HepG2 (cell line): ENCODE measurements around the gene CNGA3. TPM values are rescaled to one million over a fixed set of nuclear protein-coding genes. Genes with fewer than 3 reads are reported as not detected.

Experiments used
- ATAC-seq: fragments of 200-7000 bp; cut with Tn5 transposase; 3 replicates; pipeline ENCODE4 v1.9.1; 2020; ENCODE audit warnings: mild to moderate bottlenecking, moderate library complexity
- BruUV-seq: library from RNA; stranded (reverse); fragments of 400-500 nt; replicated peaks from 2 replicates; lab custom pipeline; 2021; lab: Mats Ljungman, UMichigan
- CTCF ChIA-PET: fragments of 300-600 bp; formaldehyde crosslinking; extraction: SDS; loops from one replicate; lab custom pipeline; 2021; ENCODE audit warnings: low total read pairs, inconsistent platforms, low intra/inter-chr PET ratio; lab: Yijun Ruan, JAX
- POLR2A ChIA-PET: fragments of 350-600 bp; sonication (Branson Sonifier 250); formaldehyde crosslinking; loops from one replicate; lab custom pipeline; 2020; ENCODE audit warnings: antibody characterized with exemption, inconsistent platforms; lab: Yijun Ruan, JAX
- DNase-seq: peaks from one replicate; pipeline ENCODE4 v3.0.0-alpha.2; 2015; ENCODE audit warnings: low spot score
- FAIRE-seq: peaks from 3 replicates; lab custom pipeline; 2011; peaks lifted over from hg19 to GRCh38; lab: Jason Lieb, UNC
- H2AFZ ChIP-seq: one replicate; pipeline ENCODE4 v1.6.1; 2011; ENCODE audit warnings: low read length, inconsistent platforms
- H3K27ac ChIP-seq: fragments of 300-600 bp; 3 replicates; pipeline ENCODE4 v1.8.0; 2011; ENCODE audit warnings: mixed run types, mild to moderate bottlenecking, mixed read lengths, low read length, inconsistent platforms; ENCODE audit not compliant: insufficient read depth; ENCODE audit errors: extremely low read length
- H3K27me3 ChIP-seq, 2 experiments: fragments of 200-600 bp in 1 of 2; 2 replicates in 1 of 2; 3 replicates in 1 of 2; pipeline versions ENCODE4 v1.6.0 to v1.8.0; 2011; ENCODE audit warnings: low read length in 2 of 2, mild to moderate bottlenecking in 2 of 2, moderate library complexity in 2 of 2, inconsistent platforms in 1 of 2; ENCODE audit not compliant: insufficient read depth in 2 of 2, control insufficient read depth in 1 of 2
- H3K36me3 ChIP-seq, 2 experiments: fragments of 200-600 bp in 1 of 2; replicated peaks in 1 of 2; 2 replicates in 1 of 2; 3 replicates in 1 of 2; pipeline versions ENCODE4 v1.5.1 to v1.8.0; 2011; ENCODE audit warnings: low read length in 2 of 2, inconsistent platforms in 1 of 2; ENCODE audit not compliant: insufficient read depth in 2 of 2, control insufficient read depth in 1 of 2
- H3K4me1 ChIP-seq: 2 replicates; pipeline ENCODE4 v1.5.1; 2012; ENCODE audit warnings: low read length, inconsistent platforms; ENCODE audit not compliant: insufficient read depth
- H3K4me2 ChIP-seq: 2 replicates; pipeline ENCODE4 v1.6.0; 2011; ENCODE audit warnings: low read depth, low read length, inconsistent platforms
- H3K4me3 ChIP-seq, 3 experiments: fragments of 200-600 bp in 1 of 3; sonication (generic), shearing (Covaris generic) in 1 of 3; replicated peaks in 1 of 3; 2 replicates each; pipeline ENCODE4 v1.5.1; 2011 to 2016; ENCODE audit warnings: low read length in 3 of 3, inconsistent platforms in 2 of 3, low read depth in 2 of 3, mild to moderate bottlenecking in 2 of 3, control low read depth in 1 of 3, mixed read lengths in 1 of 3; ENCODE audit not compliant: insufficient read depth in 1 of 3
- H3K79me2 ChIP-seq: one replicate; pipeline ENCODE4 v1.6.1; 2011; ENCODE audit warnings: low read length, inconsistent platforms; ENCODE audit not compliant: insufficient read depth
- H3K9ac ChIP-seq: 2 replicates; pipeline ENCODE4 v1.6.0; 2011; ENCODE audit warnings: mild to moderate bottlenecking, low read depth, low read length, inconsistent platforms; ENCODE audit not compliant: insufficient read depth
- H3K9me3 ChIP-seq: 2 replicates; pipeline ENCODE4 v1.5.1; 2012; ENCODE audit warnings: mild to moderate bottlenecking, low read length
- H4K20me1 ChIP-seq: 2 replicates; pipeline ENCODE4 v1.6.0; 2011; ENCODE audit warnings: inconsistent platforms, mild to moderate bottlenecking, low read length, moderate library complexity; ENCODE audit not compliant: insufficient read depth
- ARID4A ChIP-seq: sonication (generic); formaldehyde crosslinking; IDR thresholded peaks from 2 replicates; pipeline ENCODE4 v1.5.0; 2020; ENCODE audit warnings: mild to moderate bottlenecking, missing genetic modification reagents, borderline replicate concordance
- DNMT3B ChIP-seq: conservative IDR thresholded peaks from 2 replicates; pipeline ENCODE4 v1.6.1; 2016; ENCODE audit warnings: missing biosample characterization, control low read depth
- GZF1 ChIP-seq: sonication (generic); formaldehyde crosslinking; IDR thresholded peaks from 2 replicates; pipeline ENCODE4 v1.5.1; 2020; ENCODE audit warnings: mild to moderate bottlenecking, missing genetic modification reagents
- KDM5B ChIP-seq: sonication (generic); formaldehyde crosslinking; IDR thresholded peaks from 2 replicates; pipeline ENCODE4 v1.4.0; 2020; ENCODE audit warnings: missing genetic modification reagents, mild to moderate bottlenecking, borderline replicate concordance
- PAX8 ChIP-seq: sonication (generic); formaldehyde crosslinking; IDR thresholded peaks from 2 replicates; pipeline ENCODE4 v1.8.0; 2022; ENCODE audit warnings: mild to moderate bottlenecking, missing genetic modification reagents, borderline replicate concordance
- RFX1 ChIP-seq: fragments of 450-650 bp; IDR thresholded peaks from 2 replicates; pipeline ENCODE4 v1.6.1; 2017
- ZNF878 ChIP-seq: sonication (generic); formaldehyde crosslinking; IDR thresholded peaks from 2 replicates; pipeline ENCODE4 v1.8.1; 2023; ENCODE audit warnings: mild to moderate bottlenecking, missing genetic modification reagents, moderate library complexity
- ZSCAN30 ChIP-seq: sonication (generic); formaldehyde crosslinking; IDR thresholded peaks from 2 replicates; pipeline ENCODE4 v1.5.0; 2020; ENCODE audit warnings: mild to moderate bottlenecking, missing genetic modification reagents
- WGBS: methylation state at CpG from one replicate; pipeline ENCODE4 v1.1.6; 2017; ENCODE audit warnings: low lambda C conversion rate; 5-methylcytosine and 5-hydroxymethylcytosine counted together
- in situ Hi-C: cut with HindIII; loops from 2 replicates; pipeline ENCODE4 v1.10.0; 2017; ENCODE audit warnings: low pct_unique_long_range_greater_than_20kb; ENCODE audit not compliant: extremely low pct_ligation_motif_present
- intact Hi-C: fragments of 100-400 bp; cut with micrococcal nuclease; formaldehyde crosslinking; loops from one replicate; pipeline ENCODE4 v1.10.0; 2022; ENCODE audit not compliant: unreplicated experiment
- polyA plus RNA-seq, 8 experiments: library from polyadenylated mRNA; depleted of rRNA in 3 of 8; stranded (reverse) in 7 of 8; unstranded in 1 of 8; fragments of >200 nt; fragmentation: Illumina TruSeq in 4 of 8; extraction: Trizol in 4 of 8; gene quantifications; 2 replicates each; pipeline versions ENCODE4 v1.2.1 to v1.2.3, GENCODE V29; 2011 to 2016; ENCODE audit warnings: low read depth in 4 of 8, missing spikeins in 1 of 8, mixed read lengths in 1 of 8; ENCODE audit not compliant: insufficient read depth in 1 of 8
- total RNA-seq, 5 experiments: library from RNA; depleted of rRNA; stranded (reverse); fragments of >200 nt; fragmentation: Illumina TruSeq; extraction: Trizol; gene quantifications; 2 replicates each; pipeline ENCODE4 v1.2.3, GENCODE V29; 2016; ENCODE audit warnings: low read depth in 1 of 5
- TF ChIP-seq, protein P1 (sequence below): IDR thresholded peaks from 2 replicates; pipeline ENCODE4 v1.6.1; 2012; ENCODE audit warnings: low read length, improper control_type of control experiment

Gene CNGA3
- total and polyA plus RNA-seq, 2 of the 13 experiments (the other 11 are each of a cell fraction or from before 2014, with no cell fraction given): not detected

DNA sequence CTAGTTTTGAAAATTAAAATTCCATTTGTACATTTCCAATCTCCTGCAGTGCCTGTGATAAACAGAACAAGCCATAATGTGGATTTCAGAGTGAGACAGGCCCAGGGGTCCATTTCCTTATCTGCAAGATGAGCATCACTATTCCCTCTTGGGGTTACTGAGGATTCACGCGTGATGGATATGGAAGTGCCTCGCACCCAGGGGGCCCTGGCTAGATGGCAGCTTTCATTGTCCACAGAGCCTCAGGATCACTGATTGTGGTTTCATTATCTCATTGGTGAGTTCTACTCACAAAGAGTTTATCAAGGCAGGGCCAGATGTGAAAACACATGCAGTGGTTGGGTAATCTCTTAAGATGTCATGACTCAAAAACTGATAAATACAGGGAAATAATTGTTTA is 11.6 kb downstream of the CNGA3 start:
- no peak for FAIRE-seq
- no peak overlapping the region for H3K4me2 ChIP-seq
- no peak overlapping the region for H3K9ac ChIP-seq
- H3K9me3 ChIP-seq: no peaks in the 10 kb centered on the region
- H3K79me2 ChIP-seq: no peaks in the 10 kb centered on the region
- no peak for DNase-seq
- POLR2A ChIA-PET: no interaction called here
- H3K36me3 ChIP-seq: no peaks in the 10 kb centered on the region
- TF ChIP-seq KDM5B (CRISPR knock-in tag): no peak
- TF ChIP-seq, protein P1, sequence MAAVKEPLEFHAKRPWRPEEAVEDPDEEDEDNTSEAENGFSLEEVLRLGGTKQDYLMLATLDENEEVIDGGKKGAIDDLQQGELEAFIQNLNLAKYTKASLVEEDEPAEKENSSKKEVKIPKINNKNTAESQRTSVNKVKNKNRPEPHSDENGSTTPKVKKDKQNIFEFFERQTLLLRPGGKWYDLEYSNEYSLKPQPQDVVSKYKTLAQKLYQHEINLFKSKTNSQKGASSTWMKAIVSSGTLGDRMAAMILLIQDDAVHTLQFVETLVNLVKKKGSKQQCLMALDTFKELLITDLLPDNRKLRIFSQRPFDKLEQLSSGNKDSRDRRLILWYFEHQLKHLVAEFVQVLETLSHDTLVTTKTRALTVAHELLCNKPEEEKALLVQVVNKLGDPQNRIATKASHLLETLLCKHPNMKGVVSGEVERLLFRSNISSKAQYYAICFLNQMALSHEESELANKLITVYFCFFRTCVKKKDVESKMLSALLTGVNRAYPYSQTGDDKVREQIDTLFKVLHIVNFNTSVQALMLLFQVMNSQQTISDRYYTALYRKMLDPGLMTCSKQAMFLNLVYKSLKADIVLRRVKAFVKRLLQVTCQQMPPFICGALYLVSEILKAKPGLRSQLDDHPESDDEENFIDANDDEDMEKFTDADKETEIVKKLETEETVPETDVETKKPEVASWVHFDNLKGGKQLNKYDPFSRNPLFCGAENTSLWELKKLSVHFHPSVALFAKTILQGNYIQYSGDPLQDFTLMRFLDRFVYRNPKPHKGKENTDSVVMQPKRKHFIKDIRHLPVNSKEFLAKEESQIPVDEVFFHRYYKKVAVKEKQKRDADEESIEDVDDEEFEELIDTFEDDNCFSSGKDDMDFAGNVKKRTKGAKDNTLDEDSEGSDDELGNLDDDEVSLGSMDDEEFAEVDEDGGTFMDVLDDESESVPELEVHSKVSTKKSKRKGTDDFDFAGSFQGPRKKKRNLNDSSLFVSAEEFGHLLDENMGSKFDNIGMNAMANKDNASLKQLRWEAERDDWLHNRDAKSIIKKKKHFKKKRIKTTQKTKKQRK: no peak
- TF ChIP-seq RFX1: no peak
- no peak for TF ChIP-seq ZSCAN30
- TF ChIP-seq GZF1: no peak
- TF ChIP-seq DNMT3B: no peak
- TF ChIP-seq PAX8 (CRISPR knock-in tag): no peak
- TF ChIP-seq ARID4A (CRISPR knock-in tag): no peak
- TF ChIP-seq ZNF878 (CRISPR knock-in tag): no peak
- TF ChIP-seq, all 625 proteins: peak for 0
- CTCF ChIA-PET: no interaction called here
- Histone ChIP-seq H3K27ac (no peak overlapping the region), H3K4me3 (no peak overlapping the region), H4K20me1 (no peaks in the 10 kb centered on the region), H2AFZ (no peak overlapping the region), H3K4me1 (no peaks in the 10 kb centered on the region), H3K27me3 (peaks cover 0 to 5% of the 10 kb centered on the region in 2 experiments; a peak in 2 of 5 replicates)
- no TSS peak for BruUV-seq
- intact Hi-C loops (no loop called here), in situ Hi-C loops (no loop called here)
- ATAC-seq: no peak
- 17% methylated on average over 3 of the region's 3 CpGs for WGBS
